HG03457 (cell line): ENCODE measurements around the gene ABHD17C.

Source experiments
- ATAC-seq: cut with Tn5 transposase; IDR thresholded peaks from one replicate; pipeline ENCODE4 v1.9.1; 2021; ENCODE audit warnings: moderate number of reproducible peaks; ENCODE audit not compliant: unreplicated experiment

The ABHD17C gene

GRCh38 chr15:80785335-80785734, 90.2 kb downstream of the ABHD17C start:
- ATAC-seq: no peak

GRCh38 chr15:80785811-80786354, 90.8 kb downstream of the ABHD17C start:
- ATAC-seq: no peak

- no peak for ATAC-seq
These were observed 92.2 kb downstream of the ABHD17C start for GRCh38 chr15:80787316-80787715.

- no peak for ATAC-seq
These were observed 93.4 kb downstream of the ABHD17C start for GRCh38 chr15:80788536-80788935.

- no peak for ATAC-seq
These were observed 94.2 kb downstream of the ABHD17C start for GRCh38 chr15:80789296-80789695.

- ATAC-seq: no peak
These were observed 94.7 kb downstream of the ABHD17C start for GRCh38 chr15:80789796-80790195.

- no peak for ATAC-seq
These were observed 95.1 kb downstream of the ABHD17C start for GRCh38 chr15:80790236-80790635.

- ATAC-seq: no peak
These were observed 95.9 kb downstream of the ABHD17C start for GRCh38 chr15:80791004-80791403.

- no peak for ATAC-seq
These were observed 101.3 kb downstream of the ABHD17C start for GRCh38 chr15:80796407-80796806.

- ATAC-seq: no peak
These were observed 103.8 kb downstream of the ABHD17C start for GRCh38 chr15:80798911-80799310.

- ATAC-seq: no peak
These were observed 105.0 kb downstream of the ABHD17C start for GRCh38 chr15:80800067-80800466.

- no peak for ATAC-seq
These were observed 107.0 kb downstream of the ABHD17C start for GRCh38 chr15:80801891-80802680.

GRCh38 chr15:80803580-80804525, 108.7 kb downstream of the ABHD17C start:
- no peak for ATAC-seq

- no peak for ATAC-seq
These were observed 109.9 kb downstream of the ABHD17C start for GRCh38 chr15:80804970-80805495.
